GM18508 (cell line): ENCODE measurements around the gene DTX1.

Experiments
- ATAC-seq: cut with Tn5 transposase; IDR thresholded peaks from one replicate; pipeline ENCODE4 v1.9.1; 2021; ENCODE audit warnings: moderate number of reproducible peaks; ENCODE audit not compliant: insufficient read depth, unreplicated experiment

The DTX1 gene

GRCh38 chr12:113056631-113057488 lies at the start of gene DTX1:
Gene DTX1, plus strand, starts transcription at chr12:113056730. Its CDS starts 1,463 bp downstream, at chr12:113058193.
- no peak for ATAC-seq

GRCh38 chr12:113007166-113007565 lies 49.4 kb upstream of the DTX1 start:
- ATAC-seq, result no peak

- ATAC-seq, result no peak
These were observed 45.8 kb upstream of the DTX1 start for GRCh38 chr12:113010701-113011100.

DNA sequence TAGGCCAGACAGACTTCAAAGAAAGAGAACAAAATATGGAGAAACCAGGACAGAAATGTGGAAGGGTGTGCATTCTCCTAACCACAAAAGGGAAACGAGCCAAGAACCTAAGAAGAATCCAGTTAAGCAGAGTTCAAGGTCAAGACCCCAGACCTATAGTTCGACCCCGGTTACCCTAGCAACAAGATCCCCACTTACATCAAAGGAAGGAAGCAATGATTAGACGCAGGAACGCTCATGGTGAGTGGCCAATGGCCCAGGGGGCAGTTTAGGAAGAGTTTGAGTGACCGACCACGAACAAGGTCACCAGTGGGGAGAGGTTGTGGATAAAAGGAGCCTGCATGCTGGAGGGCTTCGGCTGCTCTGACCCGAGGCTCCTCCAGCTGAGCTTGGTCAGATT lies 42.0 kb upstream of the DTX1 start:
- ATAC-seq, result no peak

DNA sequence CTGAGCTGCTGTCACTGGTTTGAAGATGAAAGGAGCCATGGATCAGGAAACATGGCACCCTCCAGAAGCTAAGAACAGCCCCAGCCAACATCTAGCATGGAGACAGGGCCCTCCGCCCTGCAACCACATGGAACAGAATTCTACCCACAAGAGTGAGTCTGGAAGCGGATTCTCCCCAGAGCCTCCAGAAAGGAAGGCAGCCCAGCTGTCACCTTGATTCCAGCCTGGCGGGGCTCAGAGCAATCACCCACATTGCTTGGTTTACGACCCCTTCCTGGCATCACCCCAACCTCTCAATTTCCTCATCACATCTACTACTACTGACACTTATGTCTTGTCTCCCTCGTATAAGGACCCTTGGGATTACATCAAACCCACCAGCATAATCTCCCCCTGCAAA lies 39.7 kb upstream of the DTX1 start:
- no peak for ATAC-seq

- ATAC-seq, result no peak
These were observed 37.5 kb upstream of the DTX1 start for GRCh38 chr12:113019025-113019424.

GRCh38 chr12:113021500-113021899 lies 35.0 kb upstream of the DTX1 start:
- no peak for ATAC-seq

- ATAC-seq, result no peak
These were observed 33.8 kb upstream of the DTX1 start for GRCh38 chr12:113022563-113023297.

DNA sequence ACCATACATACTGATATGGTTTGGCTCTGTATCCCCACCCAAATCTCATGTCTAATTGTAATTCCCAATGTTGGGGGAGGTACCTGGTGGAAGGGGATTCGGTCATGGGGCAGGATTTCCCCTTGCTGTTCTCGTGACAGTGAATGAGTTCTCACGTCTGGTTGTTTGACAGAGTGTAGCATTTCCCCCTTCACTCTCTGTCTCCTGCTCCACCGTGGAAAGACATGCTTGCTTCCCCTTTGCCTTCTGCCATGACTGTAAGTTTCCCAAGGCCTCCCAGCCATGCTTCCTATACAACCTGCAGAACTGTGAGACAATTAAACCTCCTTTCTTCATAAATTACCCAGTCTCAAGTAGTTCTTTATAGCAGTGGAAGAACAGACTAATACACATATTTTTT lies 28.8 kb upstream of the DTX1 start:
- no peak for ATAC-seq

DNA sequence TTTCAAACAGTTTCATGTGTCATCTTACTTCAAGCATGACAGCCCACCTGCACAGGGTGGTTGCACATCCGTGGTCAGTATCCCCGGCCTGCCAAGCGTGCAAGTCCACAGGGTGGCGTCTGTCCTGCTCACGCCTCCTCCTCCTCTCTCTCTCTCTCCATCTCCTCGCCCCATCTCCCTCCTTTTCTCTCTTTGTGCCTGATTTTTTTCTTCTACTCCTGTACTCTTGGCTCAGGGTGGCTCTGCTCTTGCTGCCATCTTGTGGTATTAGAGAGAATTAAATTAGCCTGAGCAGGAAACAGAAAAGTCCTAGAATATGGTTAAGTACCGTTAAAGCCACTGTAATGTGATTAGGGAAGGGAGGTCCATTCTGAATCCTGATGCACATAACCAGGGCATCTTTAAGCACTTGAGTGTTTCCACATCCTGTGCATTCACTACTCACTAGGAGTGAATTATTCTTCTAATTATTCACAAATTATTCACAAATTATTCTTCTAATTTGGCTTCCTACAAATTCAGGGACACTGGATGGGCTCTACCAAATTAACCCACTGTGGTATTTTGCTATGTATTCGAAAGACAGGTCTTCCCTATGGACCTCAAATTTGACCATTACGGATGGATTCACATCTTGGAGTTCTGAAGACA lies 25.5 kb upstream of the DTX1 start:
- no peak for ATAC-seq

DNA sequence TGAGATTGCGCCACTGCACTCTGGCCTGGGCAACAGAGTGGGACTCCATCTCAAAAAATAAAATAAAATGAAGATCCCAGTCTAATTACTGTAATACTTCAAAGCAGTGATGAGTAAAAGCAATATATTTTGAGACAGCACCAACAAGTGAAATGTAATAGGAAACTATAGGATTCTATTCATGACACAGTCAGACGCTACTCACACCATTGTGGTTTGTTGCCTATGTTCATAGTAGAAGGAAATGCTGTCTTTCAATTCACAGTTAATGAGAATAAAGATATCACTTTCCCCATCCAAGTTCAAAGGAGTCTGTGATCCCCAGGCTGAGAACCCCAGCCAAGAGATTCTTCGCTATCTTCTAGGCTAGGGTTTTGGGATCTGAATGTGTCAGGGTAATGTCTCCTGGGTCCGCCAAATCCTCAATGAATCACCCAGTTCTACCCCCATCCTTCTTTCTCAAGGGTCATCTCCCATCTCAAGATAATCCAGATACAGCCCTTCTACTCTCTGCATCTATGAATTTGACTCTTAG lies 16.6 kb upstream of the DTX1 start:
- no peak for ATAC-seq

DNA sequence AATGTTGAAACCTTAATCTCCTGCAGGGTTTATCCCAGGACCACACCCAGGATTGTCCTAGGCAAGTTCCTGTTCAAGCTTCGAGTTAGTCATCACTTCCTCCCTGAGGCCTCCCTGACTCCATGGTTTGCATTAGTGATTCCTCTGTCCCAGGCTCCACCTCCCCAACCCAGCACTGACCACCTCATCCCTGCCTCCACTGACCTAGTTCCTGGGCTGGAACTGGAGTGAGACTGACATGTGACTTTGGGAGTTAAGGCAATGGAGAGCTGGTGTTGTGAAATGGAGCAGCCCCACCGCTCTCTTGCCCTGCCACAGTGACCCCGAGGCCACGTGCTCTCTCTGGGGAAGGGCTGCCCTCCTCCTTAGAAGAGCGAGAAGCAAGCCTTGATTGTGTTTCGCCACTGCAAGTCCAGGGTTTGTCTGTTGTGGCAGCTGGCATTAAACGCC lies 15.8 kb upstream of the DTX1 start:
- no peak for ATAC-seq

DNA sequence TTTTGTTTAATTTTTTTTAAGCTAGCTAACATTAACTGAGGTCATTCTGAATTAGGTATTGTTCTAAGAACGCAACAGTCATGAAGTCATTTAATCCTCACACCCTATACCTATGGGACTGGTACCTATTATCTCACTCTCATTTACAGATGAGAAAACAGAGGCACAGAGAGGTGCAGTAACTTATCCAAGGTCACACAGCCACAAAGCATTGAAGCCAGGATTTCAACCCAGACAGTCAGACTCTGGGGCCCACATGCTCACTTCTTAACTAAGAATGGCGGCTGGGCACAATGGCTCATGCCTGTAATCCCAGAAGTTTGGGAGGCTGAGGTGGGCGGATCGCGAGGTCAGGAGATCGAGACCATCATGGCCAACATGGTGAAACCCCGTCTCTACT lies 15.0 kb upstream of the DTX1 start:
- ATAC-seq, result no peak

DNA sequence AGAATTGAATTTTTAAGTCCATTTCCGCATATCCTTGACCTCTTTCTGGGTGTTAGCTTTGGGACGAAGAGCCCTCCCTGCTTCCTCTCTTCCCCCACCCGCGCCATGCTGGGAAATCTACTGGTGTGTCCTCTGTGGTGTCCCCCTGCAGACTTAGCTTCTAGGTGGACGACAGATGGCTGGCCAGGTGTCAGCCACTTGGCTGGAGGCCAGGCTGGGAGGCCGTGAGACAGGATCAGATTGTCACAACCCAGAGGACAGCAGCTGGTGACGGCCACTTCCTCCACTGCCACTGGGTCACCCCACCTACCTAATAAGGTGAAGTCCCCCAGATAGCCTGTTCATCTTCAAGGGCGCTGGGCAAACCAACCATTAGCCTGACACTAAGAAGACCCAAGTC lies 13.3 kb upstream of the DTX1 start:
- ATAC-seq, result no peak

- no peak for ATAC-seq
These were observed 12.0 kb upstream of the DTX1 start for GRCh38 chr12:113044516-113044915.

GRCh38 chr12:113048716-113049127 lies 7.8 kb upstream of the DTX1 start:
- no peak for ATAC-seq

DNA sequence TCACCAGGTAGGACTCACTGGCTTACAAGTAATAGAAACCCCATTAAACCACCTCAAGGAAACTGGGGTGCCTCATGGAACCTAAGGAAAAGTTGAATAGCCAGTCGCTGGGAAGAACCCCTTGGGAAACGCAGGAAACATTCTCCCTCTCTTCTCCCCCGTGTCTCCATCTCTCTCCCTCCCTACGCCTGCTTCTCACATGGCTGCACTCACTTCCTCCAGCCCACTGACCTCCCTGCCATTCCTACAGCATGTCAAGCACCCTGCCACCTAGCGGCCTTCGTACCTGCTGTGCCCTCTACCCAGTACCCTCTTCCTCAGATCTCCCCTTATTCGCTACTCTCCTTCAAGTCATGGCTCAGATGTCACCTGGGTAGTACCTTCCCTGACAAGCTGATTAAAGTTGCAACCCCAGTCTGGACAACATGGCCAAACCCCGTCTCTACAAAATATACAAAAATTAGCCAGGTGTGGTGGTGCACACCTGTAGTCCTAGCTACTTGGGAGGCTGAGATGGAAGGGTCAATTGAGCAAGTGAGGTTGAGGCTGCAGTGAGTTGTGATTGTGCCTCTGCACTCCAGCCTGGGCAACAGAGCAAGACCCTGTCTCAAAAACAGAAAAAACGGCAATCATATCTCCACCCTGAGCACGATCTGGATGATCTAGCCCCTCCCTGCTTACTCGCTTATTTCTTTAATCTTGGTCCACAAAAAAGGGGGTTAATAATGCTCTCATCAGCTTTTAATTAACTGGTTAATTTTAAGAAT lies 6.4 kb upstream of the DTX1 start:
- ATAC-seq, result no peak

GRCh38 chr12:113050795-113051194 lies 5.7 kb upstream of the DTX1 start:
- no peak for ATAC-seq

- no peak for ATAC-seq
These were observed 4.8 kb upstream of the DTX1 start for GRCh38 chr12:113051759-113052158.

- ATAC-seq, result no peak
These were observed 4.2 kb upstream of the DTX1 start for GRCh38 chr12:113052326-113052725.
